ENCODE data around the gene SLC6A11. TPM values are rescaled to one million over a fixed set of nuclear protein-coding genes. Genes with fewer than 3 reads are reported as not detected.

Gene SLC6A11
- total RNA-seq, 1 experiment from 2014 or later, result 1.5 TPM

GRCh38 chr3:10918011-10918410 is 102.0 kb downstream of the SLC6A11 start:
- no peak overlapping the region for H3K4me2 ChIP-seq (ENCODE audit: insufficient read depth, insufficient read length, low read length)
- Mint-ChIP-seq H3K4me1 (no peaks in the 10 kb centered on the region), H3K4me3 (no peak overlapping the region), H3K9me3 (no peaks in the 10 kb centered on the region), H3K36me3 (ENCODE audit: insufficient read depth in 1 of 3, low read depth in 3 of 3) (no peaks in the 10 kb centered on the region), H3K27ac (no peak overlapping the region), H3K27me3 (ENCODE audit: low read depth) (peaks cover 62% of the 10 kb centered on the region)
- H2AK5ac ChIP-seq (ENCODE audit: insufficient read length, low read length), result no peak overlapping the region
- no peak overlapping the region for H3T11ph ChIP-seq (ENCODE audit: low read length)
- H3K9ac ChIP-seq (ENCODE audit: extremely low read depth, insufficient read length, low read length), result no peak overlapping the region
- H4K8ac ChIP-seq (replicated peaks; ENCODE audit: insufficient read length, low read depth, low read length), result no peak overlapping the region
- no peak overlapping the region for H2BK20ac ChIP-seq (ENCODE audit: low read depth, low read length, poor library complexity, severe bottlenecking)
- H3K27ac ChIP-seq (ENCODE audit: insufficient read length, low read depth, low read length), result no peak overlapping the region
- no peak overlapping the region for H4K91ac ChIP-seq (ENCODE audit: insufficient read length, low read depth, low read length)
- H3K18ac ChIP-seq (ENCODE audit: insufficient read length, low read depth, low read length), result no peak overlapping the region
- no peak overlapping the region for H3K14ac ChIP-seq (ENCODE audit: insufficient read depth, low read length)
- no peaks in the 10 kb centered on the region for H4K20me1 ChIP-seq (ENCODE audit: control insufficient read depth, insufficient read depth, insufficient read length)
- no peak overlapping the region for H2BK15ac ChIP-seq (ENCODE audit: low read depth, low read length)
- TF ChIP-seq CTCF (conservative IDR thresholded peaks at IDR 0.05), result no peak
- H3K23me2 ChIP-seq (ENCODE audit: insufficient read length, low read depth, low read length, poor library complexity, severe bottlenecking), result no peaks in the 10 kb centered on the region
- H3K27me3 ChIP-seq (ENCODE audit: insufficient read depth, low read length), result no peaks in the 10 kb centered on the region
- H2BK12ac ChIP-seq (ENCODE audit: insufficient read length, low read depth, low read length), result no peak overlapping the region
- H3K56ac ChIP-seq (ENCODE audit: insufficient read length, low read depth, low read length), result no peak overlapping the region
- no CpG with 5 or more reads among the region's 11 CpGs for WGBS (ENCODE audit: extremely low coverage, insufficient read length, low lambda C conversion rate)
- peak; percentile 10 for DNase-seq
- H3K23ac ChIP-seq (ENCODE audit: insufficient read length, low read depth, low read length), result no peak overlapping the region
- no peak overlapping the region for H3K4ac ChIP-seq (ENCODE audit: low read depth, low read length)
- no peaks in the 10 kb centered on the region for H3K9me3 ChIP-seq (ENCODE audit: control insufficient read depth, low read depth, low read length)
- H2BK5ac ChIP-seq (ENCODE audit: insufficient read length, low read length), result no peak overlapping the region
- no peaks in the 10 kb centered on the region for H3K79me1 ChIP-seq (ENCODE audit: insufficient read depth, low read depth, low read length, poor library complexity, severe bottlenecking)
- H4K5ac ChIP-seq (ENCODE audit: insufficient read length, low read depth, low read length), result no peak overlapping the region
- H2AFZ ChIP-seq (ENCODE audit: low read length), result no peak overlapping the region
- no peak overlapping the region for H2BK120ac ChIP-seq (ENCODE audit: low read depth, low read length, poor library complexity, severe bottlenecking)
- no peaks in the 10 kb centered on the region for H3K79me2 ChIP-seq (ENCODE audit: insufficient read depth, low read length)
- no peaks in the 10 kb centered on the region for H3K4me1 ChIP-seq (ENCODE audit: insufficient read depth, low read length)
